Ishikawa (cell line): ENCODE data around the gene ALOX12B.

Source experiments
- CREB1 ChIP-seq: IDR thresholded peaks from 2 replicates; pipeline ENCODE4 v1.6.1; 2012; ENCODE audit warnings: low read depth
- EGR1 ChIP-seq: IDR thresholded peaks from 2 replicates; pipeline ENCODE4 v1.6.1; 2012
- EP300 ChIP-seq: IDR thresholded peaks from 2 replicates; pipeline ENCODE4 v1.6.1; 2012; ENCODE audit warnings: borderline replicate concordance
- RAD21 ChIP-seq: IDR thresholded peaks from 2 replicates; pipeline ENCODE4 v1.6.1; 2012; ENCODE audit warnings: low read depth
- REST ChIP-seq: IDR thresholded peaks from 2 replicates; pipeline ENCODE4 v1.6.1; 2012; ENCODE audit warnings: low read depth, mild to moderate bottlenecking
- TAF1 ChIP-seq: IDR thresholded peaks from 2 replicates; pipeline ENCODE4 v1.6.1; 2012; ENCODE audit warnings: low read depth, mild to moderate bottlenecking
- TCF12 ChIP-seq: IDR thresholded peaks from 2 replicates; pipeline ENCODE4 v1.6.1; 2012; ENCODE audit warnings: low read depth
- TEAD4 ChIP-seq: IDR thresholded peaks from 2 replicates; pipeline ENCODE4 v1.6.1; 2012
- YY1 ChIP-seq: IDR thresholded peaks from 2 replicates; pipeline ENCODE4 v1.6.1; 2012; ENCODE audit warnings: low read depth
- TF ChIP-seq, protein P1 (sequence below): IDR thresholded peaks from 2 replicates; pipeline ENCODE4 v1.6.1; 2012

DNA sequence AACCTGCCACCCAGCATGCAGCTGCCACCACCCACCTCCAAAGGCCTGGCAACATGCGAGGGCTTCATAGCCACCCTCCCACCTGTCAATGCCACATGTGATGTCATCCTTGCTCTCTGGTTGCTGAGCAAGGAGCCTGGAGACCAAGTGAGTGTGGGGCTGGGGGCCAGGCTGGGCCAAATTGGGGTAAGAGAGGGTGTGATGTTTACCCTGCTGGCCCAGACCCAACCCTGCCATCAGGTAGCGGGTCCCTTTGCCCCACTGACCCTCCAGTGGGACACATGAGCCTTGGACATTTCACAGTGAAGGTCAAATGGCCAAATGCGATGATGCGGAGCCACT, 39.8 kb downstream of the ALOX12B start:
- TF ChIP-seq CREB1 (no peak), EGR1 (no peak), RAD21 (no peak), TAF1 (no peak), TCF12 (no peak), YY1 (no peak), TEAD4 (no peak), EP300 (no peak), REST (no peak)
- TF ChIP-seq, protein P1, sequence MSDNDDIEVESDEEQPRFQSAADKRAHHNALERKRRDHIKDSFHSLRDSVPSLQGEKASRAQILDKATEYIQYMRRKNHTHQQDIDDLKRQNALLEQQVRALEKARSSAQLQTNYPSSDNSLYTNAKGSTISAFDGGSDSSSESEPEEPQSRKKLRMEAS = no peak
